NCI-H82 (cell line): Measurements from ENCODE around the gene COQ5.
"Not testable (repeated sequence)": the region's sequence is repeated elsewhere in the genome, so short reads cannot be mapped to it uniquely, and the experiment has no call there.

Source experiments
- DNase-seq: peaks from one replicate; lab custom pipeline; 2025; lab: John Stamatoyannopoulos, UW

Gene COQ5

GRCh38 chr12:120529641-120530417 is 871 bp upstream of the COQ5 start:
- peak; percentile 71 for DNase-seq

- DNase-seq = no peak
Observed at GRCh38 chr12:120522568-120522967, 6.4 kb downstream of the COQ5 start.

GRCh38 chr12:120519324-120519723 is 9.6 kb downstream of the COQ5 start:
- DNase-seq = not testable (repeated sequence)

GRCh38 chr12:120515496-120515895 is 13.5 kb downstream of the COQ5 start:
- DNase-seq = no peak

GRCh38 chr12:120514002-120514401 is 15.0 kb downstream of the COQ5 start:
- no peak for DNase-seq

GRCh38 chr12:120508537-120508936 is 20.4 kb downstream of the COQ5 start:
- no peak for DNase-seq

- DNase-seq = no peak
Observed at GRCh38 chr12:120504587-120504986, 24.4 kb downstream of the COQ5 start.

- no peak for DNase-seq
Observed at GRCh38 chr12:120500581-120500980, 28.4 kb downstream of the COQ5 start.

GRCh38 chr12:120498870-120499515 is 30.0 kb downstream of the COQ5 start:
- no peak for DNase-seq

GRCh38 chr12:120497524-120498150 is 31.3 kb downstream of the COQ5 start:
- DNase-seq = no peak

GRCh38 chr12:120496413-120497340 is 32.3 kb downstream of the COQ5 start:
- DNase-seq = peak; percentile 79

GRCh38 chr12:120495731-120496412 is 33.1 kb downstream of the COQ5 start, which contains the start of gene DYNLL1:
TSS of gene DYNLL1 (plus strand) at chr12:120496113. CDS start at chr12:120496422, 309 bp downstream.
- DNase-seq = peak; percentile 99

- no peak for DNase-seq
Observed at GRCh38 chr12:120495186-120495730, 33.7 kb downstream of the COQ5 start.

GRCh38 chr12:120490833-120491512 is 38.0 kb downstream of the COQ5 start:
- DNase-seq = no peak

- DNase-seq = no peak
Observed at GRCh38 chr12:120490325-120490724, 38.6 kb downstream of the COQ5 start.

- no peak for DNase-seq
Observed at GRCh38 chr12:120489018-120489417, 39.9 kb downstream of the COQ5 start.

- no peak for DNase-seq
Observed at GRCh38 chr12:120488057-120488640, 40.8 kb downstream of the COQ5 start.

- peak; percentile 62 for DNase-seq
Observed at GRCh38 chr12:120487552-120487951, 41.4 kb downstream of the COQ5 start.

- peak; percentile 61 for DNase-seq
Observed at GRCh38 chr12:120485961-120486881, 42.7 kb downstream of the COQ5 start.
